ENCODE data around the gene RASL10B.

DNA sequence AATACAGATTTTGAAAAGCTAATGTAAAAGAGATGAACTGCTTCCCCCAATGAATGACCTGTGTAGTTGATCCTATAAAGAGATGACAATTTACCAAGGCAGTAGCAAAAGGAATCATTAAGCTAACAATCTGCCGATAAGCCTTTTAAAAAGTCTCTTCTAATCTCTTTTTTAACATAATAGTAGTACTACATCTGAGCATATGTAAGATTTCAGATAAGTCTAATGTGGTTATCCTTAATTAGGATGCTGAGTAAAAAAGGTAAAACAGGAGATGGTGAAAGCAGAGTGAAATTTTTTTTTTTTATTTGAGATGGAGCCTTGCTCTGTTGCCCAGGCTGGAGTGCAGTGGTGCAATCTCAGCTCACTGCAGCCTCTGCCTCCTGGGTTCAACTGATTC is 26.2 kb upstream of the RASL10B start:
- no peak for TF ChIP-seq POLR2AphosphoS5 (IDR thresholded peaks at IDR 0.05; ENCODE audit: low read depth, low read length)
- TF ChIP-seq, protein P1, sequence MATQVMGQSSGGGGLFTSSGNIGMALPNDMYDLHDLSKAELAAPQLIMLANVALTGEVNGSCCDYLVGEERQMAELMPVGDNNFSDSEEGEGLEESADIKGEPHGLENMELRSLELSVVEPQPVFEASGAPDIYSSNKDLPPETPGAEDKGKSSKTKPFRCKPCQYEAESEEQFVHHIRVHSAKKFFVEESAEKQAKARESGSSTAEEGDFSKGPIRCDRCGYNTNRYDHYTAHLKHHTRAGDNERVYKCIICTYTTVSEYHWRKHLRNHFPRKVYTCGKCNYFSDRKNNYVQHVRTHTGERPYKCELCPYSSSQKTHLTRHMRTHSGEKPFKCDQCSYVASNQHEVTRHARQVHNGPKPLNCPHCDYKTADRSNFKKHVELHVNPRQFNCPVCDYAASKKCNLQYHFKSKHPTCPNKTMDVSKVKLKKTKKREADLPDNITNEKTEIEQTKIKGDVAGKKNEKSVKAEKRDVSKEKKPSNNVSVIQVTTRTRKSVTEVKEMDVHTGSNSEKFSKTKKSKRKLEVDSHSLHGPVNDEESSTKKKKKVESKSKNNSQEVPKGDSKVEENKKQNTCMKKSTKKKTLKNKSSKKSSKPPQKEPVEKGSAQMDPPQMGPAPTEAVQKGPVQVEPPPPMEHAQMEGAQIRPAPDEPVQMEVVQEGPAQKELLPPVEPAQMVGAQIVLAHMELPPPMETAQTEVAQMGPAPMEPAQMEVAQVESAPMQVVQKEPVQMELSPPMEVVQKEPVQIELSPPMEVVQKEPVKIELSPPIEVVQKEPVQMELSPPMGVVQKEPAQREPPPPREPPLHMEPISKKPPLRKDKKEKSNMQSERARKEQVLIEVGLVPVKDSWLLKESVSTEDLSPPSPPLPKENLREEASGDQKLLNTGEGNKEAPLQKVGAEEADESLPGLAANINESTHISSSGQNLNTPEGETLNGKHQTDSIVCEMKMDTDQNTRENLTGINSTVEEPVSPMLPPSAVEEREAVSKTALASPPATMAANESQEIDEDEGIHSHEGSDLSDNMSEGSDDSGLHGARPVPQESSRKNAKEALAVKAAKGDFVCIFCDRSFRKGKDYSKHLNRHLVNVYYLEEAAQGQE (IDR thresholded peaks at IDR 0.05; ENCODE audit: insufficient read depth in 1 of 2, low read depth in 2 of 2, low read length in 1 of 2), result no peak
- TF ChIP-seq, protein P2, sequence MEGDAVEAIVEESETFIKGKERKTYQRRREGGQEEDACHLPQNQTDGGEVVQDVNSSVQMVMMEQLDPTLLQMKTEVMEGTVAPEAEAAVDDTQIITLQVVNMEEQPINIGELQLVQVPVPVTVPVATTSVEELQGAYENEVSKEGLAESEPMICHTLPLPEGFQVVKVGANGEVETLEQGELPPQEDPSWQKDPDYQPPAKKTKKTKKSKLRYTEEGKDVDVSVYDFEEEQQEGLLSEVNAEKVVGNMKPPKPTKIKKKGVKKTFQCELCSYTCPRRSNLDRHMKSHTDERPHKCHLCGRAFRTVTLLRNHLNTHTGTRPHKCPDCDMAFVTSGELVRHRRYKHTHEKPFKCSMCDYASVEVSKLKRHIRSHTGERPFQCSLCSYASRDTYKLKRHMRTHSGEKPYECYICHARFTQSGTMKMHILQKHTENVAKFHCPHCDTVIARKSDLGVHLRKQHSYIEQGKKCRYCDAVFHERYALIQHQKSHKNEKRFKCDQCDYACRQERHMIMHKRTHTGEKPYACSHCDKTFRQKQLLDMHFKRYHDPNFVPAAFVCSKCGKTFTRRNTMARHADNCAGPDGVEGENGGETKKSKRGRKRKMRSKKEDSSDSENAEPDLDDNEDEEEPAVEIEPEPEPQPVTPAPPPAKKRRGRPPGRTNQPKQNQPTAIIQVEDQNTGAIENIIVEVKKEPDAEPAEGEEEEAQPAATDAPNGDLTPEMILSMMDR (IDR thresholded peaks at IDR 0.05), result no peak

Data from Panc1 (cell line).